Large intestine (tissue), 3 donors: ENCODE results near the gene NECAB3. TPM values are rescaled to one million over a fixed set of nuclear protein-coding genes. Genes with fewer than 3 reads are reported as not detected.

Source experiments
- DNase-seq, 2 donors: peaks; one replicate each; pipeline versions ENCODE4 v3.0.0 to v3.0.0-alpha.2; 2013
- H3K27ac ChIP-seq: one replicate; pipeline ENCODE4 v1.5.1; 2013; ENCODE audit warnings: low read length
- H3K27me3 ChIP-seq: 2 replicates; pipeline ENCODE4 v1.6.1; 2013; ENCODE audit warnings: low read length; ENCODE audit not compliant: control insufficient read depth, insufficient read depth
- H3K36me3 ChIP-seq: 2 replicates; pipeline ENCODE4 v1.6.1; 2013; ENCODE audit warnings: low read length; ENCODE audit not compliant: control insufficient read depth, insufficient read depth
- H3K4me1 ChIP-seq: one replicate; pipeline ENCODE4 v1.6.1; 2013; ENCODE audit warnings: low read length; ENCODE audit not compliant: control insufficient read depth, insufficient read depth
- H3K4me3 ChIP-seq: one replicate; pipeline ENCODE4 v1.5.1; 2013; ENCODE audit warnings: low read length
- H3K9me3 ChIP-seq: one replicate; pipeline ENCODE4 v1.6.1; 2013; ENCODE audit warnings: mild to moderate bottlenecking, low read depth, low read length, moderate library complexity; ENCODE audit not compliant: control insufficient read depth
- WGBS: methylation state at CpG from one replicate; pipeline ENCODE4 v1.1.5; 2013; ENCODE audit warnings: low lambda C conversion rate; ENCODE audit not compliant: insufficient coverage; 5-methylcytosine and 5-hydroxymethylcytosine counted together
- polyA plus RNA-seq: library from polyadenylated mRNA; unstranded; fragments of 120-200 nt; gene quantifications from one replicate; pipeline ENCODE4 v1.2.1, GENCODE V29; 2013

Gene NECAB3
- polyA plus RNA-seq, 1 donor, result 27.8 TPM

DNA sequence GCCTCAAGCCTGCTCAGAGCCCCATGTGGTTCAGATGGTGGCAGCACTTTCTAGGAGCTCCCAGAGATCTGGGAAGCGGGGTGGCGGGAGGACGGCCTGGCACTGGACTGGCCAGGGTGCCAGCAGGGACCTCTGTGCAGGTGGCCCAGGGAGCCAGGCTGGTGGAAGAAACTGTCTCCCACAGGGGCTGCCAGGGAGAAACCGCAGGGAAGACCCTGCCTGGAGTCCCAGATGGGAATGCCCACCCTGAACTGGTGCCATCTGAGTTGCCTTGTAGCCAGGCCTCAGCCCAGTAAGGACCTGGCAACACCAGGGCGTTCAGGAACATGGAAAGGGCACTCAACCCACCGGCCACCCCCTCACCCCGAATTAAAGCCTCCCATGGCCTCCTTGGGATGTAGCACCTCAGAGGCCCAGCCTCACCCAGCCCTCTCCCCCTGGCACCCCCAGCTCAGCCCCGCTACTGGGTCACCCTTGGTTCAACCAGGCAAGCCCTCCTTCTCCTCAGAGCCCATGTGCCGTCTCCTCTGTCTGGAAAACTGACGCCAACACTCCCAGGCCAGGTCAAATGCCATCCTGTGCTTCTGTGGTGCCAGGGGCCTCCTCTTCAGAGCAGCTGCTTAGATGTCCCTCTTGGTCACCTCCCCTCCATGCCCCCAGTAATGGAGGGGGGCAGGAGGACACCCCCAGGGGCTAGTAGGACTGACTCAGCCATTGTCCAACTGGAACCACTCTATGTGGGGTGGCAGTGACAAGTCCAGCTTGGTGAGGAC lies 18.0 kb downstream of the NECAB3 start:
- Histone ChIP-seq H3K27ac (no peak overlapping the region), H3K4me1 (peaks cover 32% of the 10 kb centered on the region), H3K9me3 (peaks cover 3% of the 10 kb centered on the region), H3K36me3 (peaks cover 42% of the 10 kb centered on the region), H3K4me3 (no peak overlapping the region), H3K27me3 (no peaks in the 10 kb centered on the region)
- WGBS, result no CpG with 5 or more reads among the region's 10 CpGs
- no peak for DNase-seq

DNA sequence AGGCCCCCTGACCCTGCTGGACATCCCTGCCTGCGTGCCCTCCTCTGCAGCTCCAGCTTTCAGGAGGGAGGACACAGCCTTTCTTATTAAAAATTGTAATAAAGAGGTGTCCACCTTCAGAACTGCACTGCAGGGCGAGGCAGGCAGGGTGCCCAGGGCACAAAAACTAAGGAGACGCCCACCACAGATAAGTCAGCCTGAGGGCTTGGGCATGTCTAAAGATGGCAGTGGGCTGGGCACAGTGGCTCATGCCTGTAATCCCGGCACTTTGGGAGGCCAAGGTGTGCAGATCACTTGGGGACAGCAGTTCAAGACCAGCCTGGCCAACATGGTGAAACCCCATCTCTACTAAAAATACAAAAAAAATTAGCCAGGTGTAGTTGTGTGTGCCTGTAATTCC lies 19.1 kb downstream of the NECAB3 start:
- no peak for DNase-seq
- Histone ChIP-seq H3K27ac (peak overlapping the region; percentile 82), H3K36me3 (peaks cover 38% of the 10 kb centered on the region), H3K27me3 (no peaks in the 10 kb centered on the region), H3K4me1 (peaks cover 37% of the 10 kb centered on the region), H3K4me3 (no peak overlapping the region), H3K9me3 (peaks cover 3% of the 10 kb centered on the region)
- no CpG with 5 or more reads among the region's 4 CpGs for WGBS

GRCh38 chr20:33654680-33655161 lies 19.5 kb downstream of the NECAB3 start:
- H3K27ac ChIP-seq, result peak overlapping the region; percentile 82
- DNase-seq, result peak in 1 of 2 donors; percentile 57
- H3K4me3 ChIP-seq, result no peak overlapping the region
- WGBS, result 50% methylated on average over 1 of the region's 14 CpGs
- H3K4me1 ChIP-seq, result peaks cover 37% of the 10 kb centered on the region
- peaks cover 34% of the 10 kb centered on the region for H3K36me3 ChIP-seq
- no peaks in the 10 kb centered on the region for H3K27me3 ChIP-seq
- peaks cover 2% of the 10 kb centered on the region for H3K9me3 ChIP-seq

GRCh38 chr20:33653900-33654596 lies 20.2 kb downstream of the NECAB3 start:
- Histone ChIP-seq H3K36me3 (peaks cover 27% of the 10 kb centered on the region), H3K4me1 (peaks cover 37% of the 10 kb centered on the region), H3K27me3 (no peaks in the 10 kb centered on the region), H3K4me3 (no peak overlapping the region), H3K27ac (peak overlapping the region; percentile 82), H3K9me3 (no peaks in the 10 kb centered on the region)
- WGBS, result no CpG with 5 or more reads among the region's 11 CpGs
- peak; percentile 94 to 97 for DNase-seq

DNA sequence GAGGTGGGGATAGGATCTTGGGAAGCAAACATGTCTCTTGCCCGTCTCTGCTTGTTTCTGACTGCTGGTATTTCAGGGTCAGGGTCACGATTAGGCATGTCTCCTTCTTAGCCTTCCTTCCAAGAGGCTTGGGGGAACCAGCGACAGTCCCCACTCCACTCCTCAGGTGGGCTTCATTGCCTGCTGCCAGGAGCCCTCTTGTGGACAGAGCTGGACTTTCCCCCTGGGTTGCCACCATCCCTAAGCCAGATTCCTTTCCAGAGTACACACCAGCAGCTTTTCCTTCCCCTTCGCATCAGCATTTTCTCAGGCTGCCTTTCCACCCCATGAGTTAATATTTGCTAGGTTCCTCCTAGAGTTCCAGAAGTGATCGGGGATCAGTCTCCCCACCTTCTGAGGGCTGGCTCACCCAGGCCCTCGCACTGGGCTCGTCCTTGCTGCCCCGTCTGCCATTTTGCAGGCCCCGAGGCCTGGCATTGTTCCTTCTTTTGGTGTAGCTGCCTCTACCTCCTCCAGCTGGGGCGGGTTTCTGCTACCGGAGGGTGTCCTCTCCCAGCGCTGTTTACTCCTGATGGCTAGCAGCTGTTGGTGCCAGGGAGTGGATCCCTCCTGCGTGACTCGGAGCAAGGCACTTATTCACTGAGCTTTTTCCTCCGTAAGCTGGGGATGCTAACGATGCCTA lies 20.9 kb downstream of the NECAB3 start:
- H3K4me1 ChIP-seq, result peaks cover 37% of the 10 kb centered on the region
- peak; percentile 82 to 83 for DNase-seq
- H3K27me3 ChIP-seq, result no peaks in the 10 kb centered on the region
- peak overlapping the region; percentile 82 for H3K27ac ChIP-seq
- H3K36me3 ChIP-seq, result peaks cover 23% of the 10 kb centered on the region
- no CpG with 5 or more reads among the region's 16 CpGs for WGBS
- H3K4me3 ChIP-seq, result no peak overlapping the region
- H3K9me3 ChIP-seq, result no peaks in the 10 kb centered on the region

DNA sequence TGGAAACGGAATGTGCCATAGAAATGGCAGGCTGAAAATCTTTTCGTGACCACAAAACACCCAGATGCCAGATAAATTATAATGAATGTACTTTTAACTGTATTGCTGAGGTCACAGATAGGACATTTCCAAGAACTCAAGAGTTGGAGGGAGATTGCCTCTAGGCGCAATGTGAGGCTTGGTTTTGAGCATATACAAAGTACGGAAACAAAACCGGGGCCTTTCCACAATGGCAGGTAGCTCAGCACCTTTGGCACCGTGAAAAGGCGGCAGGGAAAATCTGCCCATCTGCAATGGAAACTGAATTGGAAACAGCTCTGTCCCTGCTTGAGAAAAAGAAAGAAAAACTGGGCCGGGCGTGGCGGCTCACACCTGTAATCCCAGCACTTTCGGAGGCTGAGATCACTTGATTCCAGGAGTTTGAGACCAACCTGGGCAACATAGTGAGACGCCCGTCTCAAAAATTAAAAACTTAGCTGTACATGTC lies 22.6 kb downstream of the NECAB3 start:
- Histone ChIP-seq H3K27ac (no peak overlapping the region), H3K4me1 (peaks cover 37% of the 10 kb centered on the region), H3K9me3 (no peaks in the 10 kb centered on the region), H3K27me3 (no peaks in the 10 kb centered on the region), H3K36me3 (peaks cover 18% of the 10 kb centered on the region), H3K4me3 (no peak overlapping the region)
- 100% methylated on average over 1 of the region's 13 CpGs for WGBS
- DNase-seq, result no peak

- H3K27ac ChIP-seq, result no peak overlapping the region
- DNase-seq, result peak in 1 of 2 donors; percentile 43
- peaks cover 20% of the 10 kb centered on the region for H3K36me3 ChIP-seq
- WGBS, result no CpG with 5 or more reads among the region's 10 CpGs
- peaks cover 37% of the 10 kb centered on the region for H3K4me1 ChIP-seq
- no peak overlapping the region for H3K4me3 ChIP-seq
- no peaks in the 10 kb centered on the region for H3K9me3 ChIP-seq
- H3K27me3 ChIP-seq, result no peaks in the 10 kb centered on the region
These were observed 23.3 kb downstream of the NECAB3 start for GRCh38 chr20:33650753-33651561.

- Histone ChIP-seq H3K4me3 (no peak overlapping the region), H3K9me3 (no peaks in the 10 kb centered on the region), H3K27me3 (no peaks in the 10 kb centered on the region), H3K4me1 (peaks cover 38% of the 10 kb centered on the region), H3K27ac (no peak overlapping the region), H3K36me3 (peaks cover 27% of the 10 kb centered on the region)
- WGBS, result no CpG with 5 or more reads among the region's 11 CpGs
- DNase-seq, result no peak
These were observed 24.0 kb downstream of the NECAB3 start for GRCh38 chr20:33650111-33650752.

DNA sequence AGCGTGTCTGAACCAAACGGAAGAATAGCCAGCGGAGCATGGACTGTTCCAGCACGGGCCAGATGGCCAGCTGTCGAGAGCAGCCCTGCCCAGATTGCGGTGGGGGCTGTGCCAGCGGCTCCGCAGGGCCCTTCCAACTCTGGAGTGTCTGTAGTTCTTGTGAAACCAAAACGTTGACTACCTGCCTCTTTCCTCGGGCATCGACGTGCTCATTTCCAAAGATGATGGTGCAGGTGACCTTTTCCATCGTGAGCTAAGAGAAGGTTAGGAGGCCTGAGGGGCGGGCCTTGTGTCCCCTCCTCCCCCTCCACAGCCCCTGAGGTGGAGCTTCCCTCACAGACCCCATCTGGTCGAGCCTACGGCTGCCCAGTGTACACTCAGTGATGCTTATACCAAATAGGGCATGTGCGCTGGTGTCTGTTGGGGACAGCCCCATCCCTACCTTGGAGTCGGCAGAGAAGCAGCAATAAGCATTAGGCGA lies 25.0 kb downstream of the NECAB3 start:
- H3K9me3 ChIP-seq, result no peaks in the 10 kb centered on the region
- H3K27ac ChIP-seq, result no peak overlapping the region
- no peaks in the 10 kb centered on the region for H3K27me3 ChIP-seq
- no CpG with 5 or more reads among the region's 19 CpGs for WGBS
- DNase-seq, result no peak
- peaks cover 37% of the 10 kb centered on the region for H3K4me1 ChIP-seq
- H3K4me3 ChIP-seq, result no peak overlapping the region
- peaks cover 35% of the 10 kb centered on the region for H3K36me3 ChIP-seq
